GM21526 (cell line): ENCODE results near the gene ZMIZ1.

Experiments used
- ATAC-seq: cut with Tn5 transposase; IDR thresholded peaks from one replicate; pipeline ENCODE4 v1.9.1; 2021; ENCODE audit warnings: moderate library complexity; ENCODE audit not compliant: unreplicated experiment, low FRiP score

ZMIZ1 gene

GRCh38 chr10:79355420-79356017 is 286.8 kb downstream of the ZMIZ1 start:
- ATAC-seq, result no peak

GRCh38 chr10:79356104-79356503 is 287.3 kb downstream of the ZMIZ1 start:
- ATAC-seq, result no peak

GRCh38 chr10:79357180-79357579 is 288.4 kb downstream of the ZMIZ1 start:
- no peak for ATAC-seq

GRCh38 chr10:79358811-79359210 is 290.0 kb downstream of the ZMIZ1 start:
- no peak for ATAC-seq

GRCh38 chr10:79359816-79360498 is 291.2 kb downstream of the ZMIZ1 start:
- ATAC-seq, result no peak

- no peak for ATAC-seq
Measured at GRCh38 chr10:79360499-79361342, 292.0 kb downstream of the ZMIZ1 start.

- no peak for ATAC-seq
Measured at GRCh38 chr10:79361726-79362397, 293.1 kb downstream of the ZMIZ1 start.
